ENCODE results near the gene MLXIPL.

DNA sequence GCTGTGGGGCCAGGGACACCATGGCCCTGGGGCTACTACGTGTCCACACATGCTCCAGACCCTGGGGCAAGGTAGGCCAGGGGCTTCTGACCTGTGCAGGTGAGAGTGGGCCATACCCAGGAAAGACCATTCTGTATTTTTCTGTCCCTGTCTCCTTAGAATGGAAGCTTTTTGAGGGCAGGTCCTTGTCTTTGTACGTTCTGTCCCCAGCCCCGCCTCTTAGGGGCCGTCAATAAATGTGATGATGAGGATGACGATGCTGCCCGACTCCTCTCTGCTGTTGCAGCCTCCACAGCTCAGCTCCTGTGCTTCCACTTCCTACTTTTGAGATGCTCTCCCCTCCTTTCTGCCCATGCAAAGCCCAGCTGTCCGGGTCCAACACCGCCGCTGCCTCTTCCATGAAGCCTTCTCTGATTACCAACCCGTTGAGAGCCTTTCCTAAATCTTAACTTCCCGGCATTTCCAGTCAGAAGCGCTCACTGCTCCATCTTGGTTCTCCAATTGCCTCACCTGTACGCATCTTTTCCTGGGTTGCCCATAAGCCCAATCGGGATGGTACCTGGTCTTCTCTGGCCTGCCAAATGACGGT is 47.6 kb upstream of the MLXIPL start:
- TF ChIP-seq, protein P1, sequence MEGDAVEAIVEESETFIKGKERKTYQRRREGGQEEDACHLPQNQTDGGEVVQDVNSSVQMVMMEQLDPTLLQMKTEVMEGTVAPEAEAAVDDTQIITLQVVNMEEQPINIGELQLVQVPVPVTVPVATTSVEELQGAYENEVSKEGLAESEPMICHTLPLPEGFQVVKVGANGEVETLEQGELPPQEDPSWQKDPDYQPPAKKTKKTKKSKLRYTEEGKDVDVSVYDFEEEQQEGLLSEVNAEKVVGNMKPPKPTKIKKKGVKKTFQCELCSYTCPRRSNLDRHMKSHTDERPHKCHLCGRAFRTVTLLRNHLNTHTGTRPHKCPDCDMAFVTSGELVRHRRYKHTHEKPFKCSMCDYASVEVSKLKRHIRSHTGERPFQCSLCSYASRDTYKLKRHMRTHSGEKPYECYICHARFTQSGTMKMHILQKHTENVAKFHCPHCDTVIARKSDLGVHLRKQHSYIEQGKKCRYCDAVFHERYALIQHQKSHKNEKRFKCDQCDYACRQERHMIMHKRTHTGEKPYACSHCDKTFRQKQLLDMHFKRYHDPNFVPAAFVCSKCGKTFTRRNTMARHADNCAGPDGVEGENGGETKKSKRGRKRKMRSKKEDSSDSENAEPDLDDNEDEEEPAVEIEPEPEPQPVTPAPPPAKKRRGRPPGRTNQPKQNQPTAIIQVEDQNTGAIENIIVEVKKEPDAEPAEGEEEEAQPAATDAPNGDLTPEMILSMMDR (IDR thresholded peaks at IDR 0.05; ENCODE audit: low read depth, low read length, missing input control) = no peak
- TF ChIP-seq, protein P2, sequence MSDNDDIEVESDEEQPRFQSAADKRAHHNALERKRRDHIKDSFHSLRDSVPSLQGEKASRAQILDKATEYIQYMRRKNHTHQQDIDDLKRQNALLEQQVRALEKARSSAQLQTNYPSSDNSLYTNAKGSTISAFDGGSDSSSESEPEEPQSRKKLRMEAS (IDR thresholded peaks at IDR 0.05) = no peak
- TF ChIP-seq SP1 (IDR thresholded peaks at IDR 0.05) = no peak
- TF ChIP-seq GABPA (IDR thresholded peaks at IDR 0.05 in 1 of 2, conservative IDR thresholded peaks at IDR 0.05 in 1 of 2) = no peak
- TF ChIP-seq, protein P3, sequence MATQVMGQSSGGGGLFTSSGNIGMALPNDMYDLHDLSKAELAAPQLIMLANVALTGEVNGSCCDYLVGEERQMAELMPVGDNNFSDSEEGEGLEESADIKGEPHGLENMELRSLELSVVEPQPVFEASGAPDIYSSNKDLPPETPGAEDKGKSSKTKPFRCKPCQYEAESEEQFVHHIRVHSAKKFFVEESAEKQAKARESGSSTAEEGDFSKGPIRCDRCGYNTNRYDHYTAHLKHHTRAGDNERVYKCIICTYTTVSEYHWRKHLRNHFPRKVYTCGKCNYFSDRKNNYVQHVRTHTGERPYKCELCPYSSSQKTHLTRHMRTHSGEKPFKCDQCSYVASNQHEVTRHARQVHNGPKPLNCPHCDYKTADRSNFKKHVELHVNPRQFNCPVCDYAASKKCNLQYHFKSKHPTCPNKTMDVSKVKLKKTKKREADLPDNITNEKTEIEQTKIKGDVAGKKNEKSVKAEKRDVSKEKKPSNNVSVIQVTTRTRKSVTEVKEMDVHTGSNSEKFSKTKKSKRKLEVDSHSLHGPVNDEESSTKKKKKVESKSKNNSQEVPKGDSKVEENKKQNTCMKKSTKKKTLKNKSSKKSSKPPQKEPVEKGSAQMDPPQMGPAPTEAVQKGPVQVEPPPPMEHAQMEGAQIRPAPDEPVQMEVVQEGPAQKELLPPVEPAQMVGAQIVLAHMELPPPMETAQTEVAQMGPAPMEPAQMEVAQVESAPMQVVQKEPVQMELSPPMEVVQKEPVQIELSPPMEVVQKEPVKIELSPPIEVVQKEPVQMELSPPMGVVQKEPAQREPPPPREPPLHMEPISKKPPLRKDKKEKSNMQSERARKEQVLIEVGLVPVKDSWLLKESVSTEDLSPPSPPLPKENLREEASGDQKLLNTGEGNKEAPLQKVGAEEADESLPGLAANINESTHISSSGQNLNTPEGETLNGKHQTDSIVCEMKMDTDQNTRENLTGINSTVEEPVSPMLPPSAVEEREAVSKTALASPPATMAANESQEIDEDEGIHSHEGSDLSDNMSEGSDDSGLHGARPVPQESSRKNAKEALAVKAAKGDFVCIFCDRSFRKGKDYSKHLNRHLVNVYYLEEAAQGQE (IDR thresholded peaks at IDR 0.05) = no peak
- no peak for TF ChIP-seq HNF4A (conservative IDR thresholded peaks at IDR 0.05)
- no peak for TF ChIP-seq YY1 (IDR thresholded peaks at IDR 0.05)
- TF ChIP-seq RXRA (IDR thresholded peaks at IDR 0.05) = no peak
- TF ChIP-seq, protein P4, sequence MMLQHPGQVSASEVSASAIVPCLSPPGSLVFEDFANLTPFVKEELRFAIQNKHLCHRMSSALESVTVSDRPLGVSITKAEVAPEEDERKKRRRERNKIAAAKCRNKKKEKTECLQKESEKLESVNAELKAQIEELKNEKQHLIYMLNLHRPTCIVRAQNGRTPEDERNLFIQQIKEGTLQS (IDR thresholded peaks at IDR 0.05) = no peak
- TF ChIP-seq JUND (IDR thresholded peaks at IDR 0.05) = no peak
- no peak for TF ChIP-seq RAD21 (IDR thresholded peaks at IDR 0.05)
- TF ChIP-seq EGR1 (IDR thresholded peaks at IDR 0.05; ENCODE audit: low read depth in 2 of 2) = no peak
- TF ChIP-seq NR2F2 (IDR thresholded peaks at IDR 0.05) = no peak

All from liver (tissue), 3 donors.